IMR-90 (cell line): ENCODE measurements around the gene HHIP. TPM values are rescaled to one million over a fixed set of nuclear protein-coding genes. Genes with fewer than 3 reads are reported as not detected.

Experiments used
- ATAC-seq: fragments of 200-7000 bp; cut with Tn5 transposase; 2 replicates; pipeline ENCODE4 v1.9.1; 2020; ENCODE audit warnings: low read depth, mild to moderate bottlenecking, moderate library complexity
- BruUV-seq: library from RNA; stranded (reverse); fragments of 400-500 nt; replicated peaks from 2 replicates; lab custom pipeline; 2021; lab: Mats Ljungman, UMichigan
- CTCF ChIA-PET: fragments of 300-600 bp; formaldehyde crosslinking; extraction: SDS; loops from one replicate; lab custom pipeline; 2021; ENCODE audit warnings: antibody characterized with exemption; lab: Yijun Ruan, JAX
- POLR2A ChIA-PET: fragments of 300-600 bp; sonication (Branson Sonifier 250); formaldehyde crosslinking; loops from one replicate; lab custom pipeline; 2022; ENCODE audit warnings: antibody characterized with exemption; ENCODE audit not compliant: unreplicated experiment; lab: Charles Lee
- DNase-seq: peaks from one replicate; pipeline ENCODE4 v3.0.0; 2013
- H2AFZ ChIP-seq: replicated peaks from 2 replicates; pipeline ENCODE3; 2013; ENCODE audit warnings: low read length, mild to moderate bottlenecking; ENCODE audit not compliant: poor library complexity
- H2AK5ac ChIP-seq: 2 replicates; pipeline ENCODE4 v1.6.1; 2013; ENCODE audit warnings: low read depth, low read length, inconsistent platforms
- H2AK9ac ChIP-seq: replicated peaks from 2 replicates; pipeline ENCODE3; 2013; ENCODE audit warnings: mild to moderate bottlenecking, low read depth, low read length, moderate library complexity; ENCODE audit not compliant: poor library complexity
- H2BK120ac ChIP-seq: 2 replicates; pipeline ENCODE4 v1.6.1; 2013; ENCODE audit warnings: low read depth, low read length, inconsistent platforms
- H2BK15ac ChIP-seq: 3 replicates; pipeline ENCODE4 v1.6.1; 2013; ENCODE audit warnings: low read depth, low read length, inconsistent platforms
- H2BK20ac ChIP-seq: 2 replicates; pipeline ENCODE4 v1.6.1; 2013; ENCODE audit warnings: low read depth, mild to moderate bottlenecking, inconsistent platforms, low read length, moderate library complexity
- H2BK5ac ChIP-seq: 2 replicates; pipeline ENCODE4 v1.6.1; 2013; ENCODE audit warnings: mild to moderate bottlenecking, low read depth, low read length, inconsistent platforms; ENCODE audit not compliant: poor library complexity, severe bottlenecking
- H3K14ac ChIP-seq: replicated peaks from 2 replicates; pipeline ENCODE4 v1.6.1; 2013; ENCODE audit warnings: low read depth, low read length, inconsistent platforms
- H3K18ac ChIP-seq: 2 replicates; pipeline ENCODE4 v1.6.1; 2013; ENCODE audit warnings: low read depth, low read length, control low read depth
- H3K23ac ChIP-seq: 2 replicates; pipeline ENCODE4 v1.6.1; 2013; ENCODE audit warnings: low read depth, low read length, inconsistent platforms
- H3K27ac ChIP-seq: 2 replicates; pipeline ENCODE4 v1.5.1; 2013; ENCODE audit warnings: mild to moderate bottlenecking, control low read depth, low read length; ENCODE audit not compliant: insufficient read depth
- H3K27me3 ChIP-seq: 2 replicates; pipeline ENCODE4 v1.6.1; 2013; ENCODE audit warnings: low read length; ENCODE audit not compliant: control insufficient read depth, insufficient read depth
- H3K36me3 ChIP-seq: 2 replicates; pipeline ENCODE4 v1.6.1; 2013; ENCODE audit warnings: low read length, mixed read lengths; ENCODE audit not compliant: control insufficient read depth, insufficient read depth
- H3K4ac ChIP-seq: 2 replicates; pipeline ENCODE4 v1.6.1; 2013; ENCODE audit warnings: low read depth, low read length, inconsistent platforms
- H3K4me1 ChIP-seq: 2 replicates; pipeline ENCODE4 v1.6.1; 2013; ENCODE audit warnings: low read length, mixed read lengths; ENCODE audit not compliant: control insufficient read depth, insufficient read depth
- H3K4me2 ChIP-seq: 2 replicates; pipeline ENCODE4 v1.6.1; 2013; ENCODE audit warnings: low read depth, mild to moderate bottlenecking, control low read depth, low read length, moderate library complexity
- H3K4me3 ChIP-seq: 2 replicates; pipeline ENCODE4 v1.5.1; 2013; ENCODE audit warnings: low read depth, mild to moderate bottlenecking, control low read depth, low read length, moderate library complexity; ENCODE audit not compliant: insufficient read depth
- H3K56ac ChIP-seq: 2 replicates; pipeline ENCODE4 v1.6.1; 2013; ENCODE audit warnings: low read length, inconsistent platforms; ENCODE audit not compliant: insufficient read depth; ENCODE audit errors: extremely low read depth
- H3K79me1 ChIP-seq, 2 experiments: 2 replicates each; pipeline ENCODE4 v1.6.1; 2013; ENCODE audit warnings: low read length in 2 of 2, inconsistent platforms in 1 of 2, low read depth in 1 of 2
- H3K9ac ChIP-seq: 2 replicates; pipeline ENCODE4 v1.6.1; 2013; ENCODE audit warnings: low read depth, low read length, control low read depth
- H3K9me1 ChIP-seq: 2 replicates; pipeline ENCODE4 v1.6.1; 2013; ENCODE audit warnings: low read length, inconsistent platforms; ENCODE audit not compliant: insufficient read depth
- H3K9me3 ChIP-seq: 2 replicates; pipeline ENCODE4 v1.6.1; 2013; ENCODE audit warnings: low read length; ENCODE audit not compliant: control insufficient read depth, insufficient read depth
- H4K20me1 ChIP-seq: 2 replicates; pipeline ENCODE4 v1.6.1; 2013; ENCODE audit warnings: low read length, inconsistent platforms; ENCODE audit not compliant: insufficient read depth
- H4K5ac ChIP-seq: 2 replicates; pipeline ENCODE4 v1.6.1; 2013; ENCODE audit warnings: mild to moderate bottlenecking, low read depth, low read length, control low read depth
- H4K8ac ChIP-seq, 2 experiments: 2 replicates each; pipeline ENCODE4 v1.6.1; 2013; ENCODE audit warnings: low read depth in 2 of 2, low read length in 2 of 2, control low read depth in 1 of 2, inconsistent platforms in 1 of 2
- H4K91ac ChIP-seq: 2 replicates; pipeline ENCODE4 v1.6.1; 2013; ENCODE audit warnings: low read depth, low read length, inconsistent platforms; ENCODE audit not compliant: insufficient read depth
- BHLHE40 ChIP-seq: fragments of 150-350 bp; IDR thresholded peaks from 2 replicates; pipeline ENCODE4 v1.6.1; 2016; ENCODE audit warnings: mild to moderate bottlenecking, low read depth, low read length
- RAD21 ChIP-seq: IDR thresholded peaks from 2 replicates; pipeline ENCODE4 v1.6.1; 2012; ENCODE audit warnings: low read length, improper control_type of control experiment
- WGBS, 2 experiments: methylation state at CpG; one replicate each; pipeline versions ENCODE4 v1.1.5 to v1.1.7; 2013; ENCODE audit warnings: missing lambda C conversion rate in 2 of 2; ENCODE audit not compliant: insufficient read length in 1 of 2; ENCODE audit errors: extremely low coverage in 2 of 2; 5-methylcytosine and 5-hydroxymethylcytosine counted together
- dilution Hi-C: fragments of 300-500 bp; cut with HindIII; formaldehyde crosslinking; loops from one replicate; pipeline ENCODE4 v1.14.3; 2018; ENCODE audit warnings: low sequenced_read_pairs; ENCODE audit not compliant: unreplicated experiment
- in situ Hi-C: fragments of 300-500 bp; cut with MboI; formaldehyde crosslinking; loops from 3 replicates; pipeline ENCODE4 v1.14.3; 2019; ENCODE audit warnings: low sequenced_read_pairs, inconsistent platforms, mixed read lengths
- intact Hi-C: fragments of 100-400 bp; cut with micrococcal nuclease; formaldehyde crosslinking; loops from 2 replicates; pipeline ENCODE4 v1.10.0; 2022
- polyA plus RNA-seq, 3 experiments: library from polyadenylated mRNA; depleted of rRNA; stranded (reverse); fragments of >200 nt; gene quantifications; 2 replicates each; pipeline ENCODE4 v1.2.3, GENCODE V29; 2012; ENCODE audit warnings: low replicate concordance in 1 of 3
- total RNA-seq: library from RNA; depleted of rRNA; stranded (reverse); fragments of >200 nt; gene quantifications from 2 replicates; pipeline ENCODE4 v1.2.3, GENCODE V29; 2012

Gene HHIP
- total and polyA plus RNA-seq, 2 of the 4 experiments (the other 2 are of a cell fraction), result 6.6 to 9.6 TPM

GRCh38 chr4:144734522-144734921 is 88.6 kb downstream of the HHIP start:
- Histone ChIP-seq H2BK120ac (no peak overlapping the region), H3K23ac (no peak overlapping the region), H2BK5ac (no peak overlapping the region), H3K9me3 (no peaks in the 10 kb centered on the region), H3K18ac (no peak overlapping the region), H3K27me3 (no peaks in the 10 kb centered on the region), H4K5ac (no peak overlapping the region), H3K79me1 (no peaks in the 10 kb centered on the region), H3K9me1 (no peaks in the 10 kb centered on the region), H3K4ac (no peak overlapping the region), H3K9ac (no peak overlapping the region), H3K14ac (no peak overlapping the region), H2BK15ac (no peak overlapping the region), H3K56ac (no peak overlapping the region), H4K91ac (no peak overlapping the region), H3K4me3 (no peak overlapping the region), H2AK9ac (no peak overlapping the region), H4K20me1 (no peaks in the 10 kb centered on the region), H4K8ac (no peak overlapping the region), H3K27ac (no peak overlapping the region), H2AFZ (peak overlapping the region; percentile 76), H2BK20ac (no peak overlapping the region), H2AK5ac (no peak overlapping the region), H3K36me3 (no peaks in the 10 kb centered on the region), H3K4me2 (peak overlapping the region; percentile 57), H3K4me1 (peaks cover 2% of the 10 kb centered on the region; the same call in 1 of the 2 replicates)
- in situ Hi-C loops, result no loop called here
- 0% methylated on average over 1 of the region's 4 CpGs; no CpG with 5 or more reads in 1 of the 2 experiments for WGBS, 2 experiments
- ATAC-seq, result peak; percentile 59
- intact Hi-C loops, result no loop called here
- no TSS peak for BruUV-seq
- dilution Hi-C loops, result no loop called here
- POLR2A ChIA-PET, result no interaction called here
- no peak for TF ChIP-seq RAD21
- TF ChIP-seq BHLHE40, result peak; percentile 4; the same call in 1 of the 2 replicates
- DNase-seq, result peak; percentile 72
- CTCF ChIA-PET, result no interaction called here
